Choroid plexus epithelial cell (primary cell): Measurements from ENCODE around the gene CENPU.

Experiments used
- DNase-seq: peaks from one replicate; pipeline ENCODE4 v3.0.0-alpha.2; 2010; ENCODE audit warnings: low read depth
- H3K4me3 ChIP-seq: 2 replicates; pipeline ENCODE4 v1.5.1; 2011; ENCODE audit warnings: low read depth, mild to moderate bottlenecking, control low read depth, low read length, moderate library complexity
- CTCF ChIP-seq: conservative IDR thresholded peaks from 2 replicates; pipeline ENCODE4 v1.5.1; 2011; ENCODE audit warnings: low read depth, mild to moderate bottlenecking, control low read depth, inconsistent platforms, low read length, moderate library complexity

CENPU gene

DNA sequence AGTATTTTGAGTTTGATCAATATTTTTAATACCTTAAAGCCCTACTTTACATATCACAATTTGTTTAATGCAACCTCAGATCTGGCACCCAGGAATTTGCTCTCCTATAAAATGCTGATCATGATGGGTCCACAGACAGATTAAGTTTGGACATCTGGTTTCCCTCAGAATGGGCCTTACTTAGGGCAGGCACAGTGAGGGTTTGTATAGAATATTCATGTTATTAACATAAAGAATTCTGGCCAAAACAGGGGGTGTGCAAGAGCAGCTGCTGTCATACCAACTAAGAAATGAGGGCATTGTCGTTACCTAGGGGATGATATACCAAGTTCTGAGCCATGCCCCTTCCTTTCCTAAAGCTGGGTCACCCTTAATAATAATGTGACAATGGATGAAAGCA lies 37.5 kb upstream of the CENPU start:
- no peak overlapping the region for H3K4me3 ChIP-seq

DNA sequence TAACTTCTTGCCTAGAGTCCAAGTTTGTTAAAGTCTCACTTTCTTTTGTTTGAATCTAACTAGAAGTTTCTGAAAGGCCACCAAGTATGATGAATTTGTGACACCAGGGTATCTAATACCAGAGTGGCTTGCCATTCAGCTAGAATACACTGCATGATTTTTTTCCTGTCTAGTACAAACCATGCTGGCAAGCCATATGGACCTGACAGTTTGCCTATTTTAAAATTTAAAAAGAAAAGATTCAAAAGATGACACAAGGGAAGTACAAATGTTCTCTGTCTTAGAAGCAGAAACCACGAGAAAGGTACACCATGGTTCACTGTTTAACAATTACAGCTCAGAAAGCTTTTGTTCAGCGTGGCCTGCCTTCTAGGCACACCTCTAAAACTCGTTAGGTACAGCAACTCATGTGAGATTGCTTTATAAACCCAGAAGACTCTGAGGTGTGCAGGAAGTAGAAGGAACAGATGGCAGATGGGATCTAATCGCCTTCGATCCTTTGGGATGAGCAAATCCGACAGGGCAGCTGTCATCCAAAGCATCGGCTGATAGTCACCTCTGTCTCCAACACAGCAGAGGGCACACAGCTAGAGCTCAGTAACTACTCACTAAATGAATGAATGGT lies 35.4 kb upstream of the CENPU start:
- H3K4me3 ChIP-seq: no peak overlapping the region
- TF ChIP-seq CTCF: no peak

More for the DNA sequence above, 37.5 kb upstream of the CENPU start:
- no peak for TF ChIP-seq CTCF
- DNase-seq: no peak

GRCh38 chr4:184768296-184768695 lies 34.4 kb upstream of the CENPU start:
- DNase-seq: no peak

More for the DNA sequence above, 35.4 kb upstream of the CENPU start:
- DNase-seq: no peak

GRCh38 chr4:184766446-184766845 lies 32.5 kb upstream of the CENPU start:
- H3K4me3 ChIP-seq: no peak overlapping the region
- DNase-seq: no peak
- no peak for TF ChIP-seq CTCF

More at GRCh38 chr4:184768296-184768695, 34.4 kb upstream of the CENPU start:
- no peak overlapping the region for H3K4me3 ChIP-seq
- no peak for TF ChIP-seq CTCF

DNA sequence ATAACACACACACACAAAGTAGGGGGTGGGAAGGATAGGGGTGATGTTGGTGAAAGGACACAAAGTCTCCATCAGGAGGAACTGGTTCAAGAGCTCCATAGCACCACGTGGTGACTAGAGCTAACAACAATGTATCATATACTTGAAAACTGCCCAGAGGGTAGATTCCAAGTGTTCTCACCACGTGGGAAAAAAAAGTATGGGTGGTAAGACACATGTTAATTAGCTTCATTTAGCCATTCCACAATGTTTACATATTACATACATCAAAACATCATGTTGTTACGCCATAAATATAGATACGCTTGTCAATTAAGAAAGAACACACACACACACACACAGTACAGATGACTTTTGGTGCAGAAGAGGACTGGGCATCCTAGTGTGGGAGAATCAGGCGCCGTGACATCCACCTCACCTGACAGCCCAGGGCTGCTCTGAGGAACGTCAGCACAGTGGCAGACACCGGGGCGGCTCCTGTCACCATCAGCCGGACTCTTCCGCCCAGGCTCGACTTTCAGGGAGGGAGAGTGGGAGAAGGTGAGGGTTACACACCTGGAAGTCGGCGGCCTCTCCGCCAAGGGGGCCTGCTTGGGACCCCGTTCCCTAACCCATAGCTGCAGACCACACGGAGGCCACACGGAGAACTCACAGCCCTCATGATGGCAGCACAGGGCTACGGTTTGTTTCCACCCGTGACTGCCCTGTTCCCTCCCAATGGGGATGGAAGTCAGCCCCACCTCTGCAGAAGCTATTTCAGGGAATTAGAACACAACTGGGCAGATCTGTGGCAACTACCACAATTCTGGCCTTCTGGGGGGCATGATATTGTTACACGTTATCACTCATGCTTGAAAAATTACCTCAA lies 31.8 kb upstream of the CENPU start:
- H3K4me3 ChIP-seq: no peak overlapping the region
- TF ChIP-seq CTCF: no peak
- DNase-seq: no peak

DNA sequence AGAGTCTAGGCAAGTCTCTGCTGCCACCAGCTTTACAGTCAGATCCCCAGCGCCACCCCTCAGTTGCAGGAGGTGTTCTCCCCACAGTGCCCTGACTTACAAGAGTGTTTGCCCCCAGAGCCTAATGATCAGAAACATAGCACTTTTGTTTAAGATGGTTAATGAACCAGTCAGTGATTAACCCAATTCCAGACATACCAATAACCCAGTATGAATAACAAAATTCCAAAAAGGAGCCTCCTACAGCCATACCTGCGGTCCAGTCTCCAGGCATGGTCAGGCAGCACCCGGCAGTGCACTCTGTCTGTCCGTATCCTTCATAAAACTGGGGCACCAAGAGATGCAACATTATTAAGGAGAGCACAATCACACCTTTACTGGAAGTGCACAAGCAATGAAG lies 30.7 kb upstream of the CENPU start:
- TF ChIP-seq CTCF: no peak
- H3K4me3 ChIP-seq: no peak overlapping the region
- no peak for DNase-seq
